Measurements from ENCODE around the gene CPXM2.

The CPXM2 gene

DNA sequence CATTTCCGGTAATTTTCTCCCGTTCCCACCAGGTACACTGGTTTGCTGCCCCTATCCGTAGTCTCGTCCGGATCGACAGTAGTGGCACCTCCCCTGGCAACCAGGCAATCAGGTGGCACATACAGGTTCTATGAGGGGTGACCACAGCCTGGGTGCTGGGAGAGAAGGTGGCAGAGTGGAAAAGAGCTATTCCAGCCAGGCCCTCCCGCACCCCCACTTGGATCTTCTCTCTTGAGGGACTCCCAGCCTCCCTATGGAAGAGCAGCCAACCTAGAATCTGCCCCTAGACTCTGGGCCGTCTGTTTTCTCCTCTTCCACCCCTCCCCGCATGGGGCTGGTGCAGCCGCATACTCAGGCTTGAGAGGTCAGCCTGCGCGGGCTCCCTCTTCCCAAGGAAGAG lies 166.9 kb downstream of the CPXM2 start:
- Histone ChIP-seq H3K27me3 (no peaks in the 10 kb centered on the region), H3K4me1 (peaks cover 0 to 8% (median 0%) of the 10 kb centered on the region in 4 donors), H3K27ac (no peak overlapping the region), H3K4me3 (no peak overlapping the region), H3K36me3 (no peaks in the 10 kb centered on the region), H3K9me3 (no peaks in the 10 kb centered on the region)
- TF ChIP-seq, protein P1, sequence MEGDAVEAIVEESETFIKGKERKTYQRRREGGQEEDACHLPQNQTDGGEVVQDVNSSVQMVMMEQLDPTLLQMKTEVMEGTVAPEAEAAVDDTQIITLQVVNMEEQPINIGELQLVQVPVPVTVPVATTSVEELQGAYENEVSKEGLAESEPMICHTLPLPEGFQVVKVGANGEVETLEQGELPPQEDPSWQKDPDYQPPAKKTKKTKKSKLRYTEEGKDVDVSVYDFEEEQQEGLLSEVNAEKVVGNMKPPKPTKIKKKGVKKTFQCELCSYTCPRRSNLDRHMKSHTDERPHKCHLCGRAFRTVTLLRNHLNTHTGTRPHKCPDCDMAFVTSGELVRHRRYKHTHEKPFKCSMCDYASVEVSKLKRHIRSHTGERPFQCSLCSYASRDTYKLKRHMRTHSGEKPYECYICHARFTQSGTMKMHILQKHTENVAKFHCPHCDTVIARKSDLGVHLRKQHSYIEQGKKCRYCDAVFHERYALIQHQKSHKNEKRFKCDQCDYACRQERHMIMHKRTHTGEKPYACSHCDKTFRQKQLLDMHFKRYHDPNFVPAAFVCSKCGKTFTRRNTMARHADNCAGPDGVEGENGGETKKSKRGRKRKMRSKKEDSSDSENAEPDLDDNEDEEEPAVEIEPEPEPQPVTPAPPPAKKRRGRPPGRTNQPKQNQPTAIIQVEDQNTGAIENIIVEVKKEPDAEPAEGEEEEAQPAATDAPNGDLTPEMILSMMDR (IDR thresholded peaks at IDR 0.05): no peak
- intact Hi-C loops (cut with DNase I; ENCODE audit: low total_unique reads): no loop called here
- DNase-seq: no peak

DNA sequence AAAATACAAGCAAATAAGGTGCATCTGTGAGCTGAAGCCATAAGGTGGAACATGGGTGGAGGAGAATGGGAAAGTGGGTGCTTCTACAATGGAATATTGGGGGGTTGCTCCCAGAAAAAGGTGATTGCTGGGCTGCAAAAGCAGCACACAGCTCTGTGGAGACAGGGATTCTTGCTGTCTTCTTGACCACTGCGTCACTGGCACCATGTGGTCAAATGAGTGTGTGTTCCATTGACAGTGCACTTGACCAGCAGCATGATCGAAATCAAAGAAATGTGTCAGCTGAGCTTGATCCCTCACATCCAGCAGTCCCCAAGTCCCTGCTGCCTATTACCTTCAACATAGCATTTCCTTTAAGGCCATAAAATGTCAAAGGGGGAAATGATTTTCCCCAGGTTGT lies 169.3 kb downstream of the CPXM2 start:
- intact Hi-C loops (cut with DNase I; ENCODE audit: low total_unique reads): no loop called here
- no peak for DNase-seq
- Histone ChIP-seq H3K36me3 (peaks cover 0 to 9% (median 9%) of the 10 kb centered on the region in 3 donors), H3K27ac (no peak overlapping the region), H3K9me3 (peaks cover 0 to 10% (median 0%) of the 10 kb centered on the region in 3 donors), H3K4me1 (peaks cover 0 to 8% (median 0%) of the 10 kb centered on the region in 4 donors), H3K4me3 (no peak overlapping the region), H3K27me3 (no peaks in the 10 kb centered on the region)
- TF ChIP-seq, protein P1 (IDR thresholded peaks at IDR 0.05): no peak

DNA sequence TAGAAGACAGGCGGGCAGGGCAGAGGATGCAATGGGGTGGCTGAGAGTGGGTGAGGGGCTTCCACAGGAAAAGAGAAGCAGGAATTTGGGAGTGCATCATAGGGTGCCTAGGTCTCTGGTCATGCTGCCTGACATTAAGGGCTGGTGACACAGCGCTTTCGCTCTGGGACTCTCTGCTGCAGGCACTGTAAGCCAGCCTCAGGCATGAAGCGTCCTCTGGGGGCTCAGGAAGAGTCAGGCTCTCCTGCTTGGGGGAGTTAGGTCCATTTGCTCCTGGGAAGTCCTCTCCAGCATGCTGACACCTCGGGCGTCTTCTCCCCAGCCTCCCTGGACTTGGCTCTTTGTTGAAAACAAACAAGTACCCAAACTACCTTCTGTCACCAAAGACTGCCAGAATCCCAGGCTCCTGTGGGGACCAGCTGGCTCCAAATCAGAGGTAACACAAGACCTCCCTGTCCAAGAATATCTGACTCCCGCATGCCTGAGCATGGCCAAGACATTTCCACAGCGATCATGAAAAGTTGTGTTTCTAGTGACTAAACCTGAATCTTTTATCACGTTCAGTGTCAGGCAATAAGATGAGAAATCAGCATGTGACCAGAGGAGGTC lies 170.1 kb downstream of the CPXM2 start:
- intact Hi-C loops (cut with DNase I; ENCODE audit: low total_unique reads): no loop called here
- no peak overlapping the region for H3K27ac ChIP-seq
- no peaks in the 10 kb centered on the region for H3K27me3 ChIP-seq
- H3K4me3 ChIP-seq: no peak overlapping the region
- H3K4me1 ChIP-seq: peaks cover 0 to 4% (median 0%) of the 10 kb centered on the region in 4 donors
- H3K36me3 ChIP-seq: peaks cover 0 to 9% (median 9%) of the 10 kb centered on the region in 3 donors
- peaks cover 0 to 10% (median 0%) of the 10 kb centered on the region in 3 donors for H3K9me3 ChIP-seq
- TF ChIP-seq, protein P1 (IDR thresholded peaks at IDR 0.05): no peak
- no peak for DNase-seq

DNA sequence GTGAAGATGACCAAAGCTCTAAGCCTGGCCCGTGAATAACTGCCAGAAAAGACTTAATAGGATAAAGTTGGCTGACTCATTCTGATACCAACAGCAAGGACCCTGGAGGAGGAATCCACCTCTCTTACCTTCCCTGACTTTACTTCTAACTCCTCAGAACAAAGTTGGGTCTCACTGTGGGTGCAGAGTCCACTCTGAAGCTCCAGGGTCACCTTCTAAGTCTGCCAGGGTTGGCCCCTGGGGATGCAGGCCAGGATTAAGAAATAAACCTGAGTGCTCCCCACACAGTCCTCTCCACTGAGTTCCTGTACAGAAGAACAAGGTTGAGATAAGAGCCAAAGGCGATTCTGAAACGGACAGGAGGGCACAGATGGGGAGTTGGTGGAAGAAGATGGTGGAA lies 171.1 kb downstream of the CPXM2 start:
- peaks cover 0 to 9% (median 9%) of the 10 kb centered on the region in 3 donors for H3K36me3 ChIP-seq
- H3K27me3 ChIP-seq: no peaks in the 10 kb centered on the region
- peaks cover 0 to 10% (median 0%) of the 10 kb centered on the region in 3 donors for H3K9me3 ChIP-seq
- intact Hi-C loops (cut with DNase I; ENCODE audit: low total_unique reads): no loop called here
- TF ChIP-seq, protein P1 (IDR thresholded peaks at IDR 0.05): no peak
- no peaks in the 10 kb centered on the region for H3K4me1 ChIP-seq
- no peak overlapping the region for H3K4me3 ChIP-seq
- no peak for DNase-seq
- no peak overlapping the region for H3K27ac ChIP-seq

DNA sequence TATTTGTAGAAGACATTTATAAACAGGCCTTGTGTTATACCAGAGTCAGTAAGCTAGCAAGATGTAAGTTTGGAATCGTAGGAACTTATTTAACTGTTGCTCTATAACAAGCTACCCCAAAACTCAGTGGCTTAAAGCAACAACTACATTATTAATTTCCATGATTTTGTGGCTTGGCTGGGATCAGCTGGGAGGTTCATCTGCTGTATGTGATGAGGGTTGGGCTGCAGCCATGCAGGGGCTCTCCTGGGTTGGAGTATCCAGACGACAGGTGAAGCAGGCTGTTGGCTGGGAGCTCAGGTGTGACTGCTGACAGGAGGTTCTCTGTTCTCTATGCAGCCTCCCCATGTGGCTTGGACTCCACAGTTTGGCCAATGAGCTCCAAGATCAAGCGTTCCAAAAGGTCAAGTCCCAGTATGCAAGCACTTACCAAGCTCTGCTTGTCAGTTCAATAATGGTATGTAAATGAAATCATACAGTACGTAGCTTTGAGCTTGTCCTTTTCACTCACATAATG lies 173.0 kb downstream of the CPXM2 start:
- Histone ChIP-seq H3K27ac (no peak overlapping the region), H3K9me3 (peaks cover 0 to 10% (median 0%) of the 10 kb centered on the region in 3 donors), H3K4me1 (no peaks in the 10 kb centered on the region), H3K4me3 (no peak overlapping the region), H3K36me3 (peaks cover 0 to 9% (median 9%) of the 10 kb centered on the region in 3 donors), H3K27me3 (no peaks in the 10 kb centered on the region)
- intact Hi-C loops (cut with DNase I; ENCODE audit: low total_unique reads): no loop called here
- no peak for DNase-seq
- TF ChIP-seq, protein P1 (IDR thresholded peaks at IDR 0.05): no peak

Measured in tibial artery (tissue), 4 donors.